Measurements from ENCODE around the gene CBLC. TPM values are rescaled to one million over a fixed set of nuclear protein-coding genes. Genes with fewer than 3 reads are reported as not detected.

Gene CBLC
- polyA plus RNA-seq, 1 donor (not counting 4 experiments of a cell fraction or from before 2014, with no cell fraction given) = 27.8 TPM

DNA sequence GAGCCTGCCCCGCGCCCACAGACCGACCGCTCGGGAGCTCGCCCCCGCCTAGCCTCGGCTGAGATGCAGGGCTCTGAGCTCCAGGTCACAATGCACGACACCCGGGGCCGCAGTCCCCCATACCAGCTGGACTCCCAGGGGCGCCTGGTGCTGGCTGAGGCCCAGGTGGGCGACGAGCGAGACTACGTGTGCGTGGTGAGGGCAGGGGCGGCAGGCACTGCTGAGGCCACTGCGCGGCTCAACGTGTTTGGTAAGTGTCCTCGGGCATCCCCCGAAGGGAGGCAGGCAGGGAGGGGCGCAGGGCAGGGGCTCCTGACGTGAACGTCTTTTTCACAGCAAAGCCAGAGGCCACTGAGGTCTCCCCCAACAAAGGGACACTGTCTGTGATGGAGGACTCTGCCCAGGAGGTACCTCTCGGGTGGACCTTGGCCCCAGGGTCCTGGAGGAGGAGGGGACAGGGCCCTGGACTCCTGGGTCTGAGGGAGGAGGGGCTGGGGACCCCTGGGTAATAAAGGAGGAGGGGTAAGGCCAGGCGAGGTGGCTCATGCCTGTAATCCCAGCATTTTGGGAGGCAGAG lies 34.5 kb downstream of the CBLC start:
- TF ChIP-seq EZH2 (IDR thresholded peaks at IDR 0.05; ENCODE audit: low read length) = no peak
- TF ChIP-seq, protein P1, sequence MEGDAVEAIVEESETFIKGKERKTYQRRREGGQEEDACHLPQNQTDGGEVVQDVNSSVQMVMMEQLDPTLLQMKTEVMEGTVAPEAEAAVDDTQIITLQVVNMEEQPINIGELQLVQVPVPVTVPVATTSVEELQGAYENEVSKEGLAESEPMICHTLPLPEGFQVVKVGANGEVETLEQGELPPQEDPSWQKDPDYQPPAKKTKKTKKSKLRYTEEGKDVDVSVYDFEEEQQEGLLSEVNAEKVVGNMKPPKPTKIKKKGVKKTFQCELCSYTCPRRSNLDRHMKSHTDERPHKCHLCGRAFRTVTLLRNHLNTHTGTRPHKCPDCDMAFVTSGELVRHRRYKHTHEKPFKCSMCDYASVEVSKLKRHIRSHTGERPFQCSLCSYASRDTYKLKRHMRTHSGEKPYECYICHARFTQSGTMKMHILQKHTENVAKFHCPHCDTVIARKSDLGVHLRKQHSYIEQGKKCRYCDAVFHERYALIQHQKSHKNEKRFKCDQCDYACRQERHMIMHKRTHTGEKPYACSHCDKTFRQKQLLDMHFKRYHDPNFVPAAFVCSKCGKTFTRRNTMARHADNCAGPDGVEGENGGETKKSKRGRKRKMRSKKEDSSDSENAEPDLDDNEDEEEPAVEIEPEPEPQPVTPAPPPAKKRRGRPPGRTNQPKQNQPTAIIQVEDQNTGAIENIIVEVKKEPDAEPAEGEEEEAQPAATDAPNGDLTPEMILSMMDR (optimal IDR thresholded peaks at IDR 0.05 in 1 of 3, IDR thresholded peaks at IDR 0.05 in 1 of 3, conservative IDR thresholded peaks at IDR 0.05 in 1 of 3; ENCODE audit: extremely low read depth in 1 of 3, insufficient read depth in 2 of 3, low read length in 3 of 3) = no peak

DNA sequence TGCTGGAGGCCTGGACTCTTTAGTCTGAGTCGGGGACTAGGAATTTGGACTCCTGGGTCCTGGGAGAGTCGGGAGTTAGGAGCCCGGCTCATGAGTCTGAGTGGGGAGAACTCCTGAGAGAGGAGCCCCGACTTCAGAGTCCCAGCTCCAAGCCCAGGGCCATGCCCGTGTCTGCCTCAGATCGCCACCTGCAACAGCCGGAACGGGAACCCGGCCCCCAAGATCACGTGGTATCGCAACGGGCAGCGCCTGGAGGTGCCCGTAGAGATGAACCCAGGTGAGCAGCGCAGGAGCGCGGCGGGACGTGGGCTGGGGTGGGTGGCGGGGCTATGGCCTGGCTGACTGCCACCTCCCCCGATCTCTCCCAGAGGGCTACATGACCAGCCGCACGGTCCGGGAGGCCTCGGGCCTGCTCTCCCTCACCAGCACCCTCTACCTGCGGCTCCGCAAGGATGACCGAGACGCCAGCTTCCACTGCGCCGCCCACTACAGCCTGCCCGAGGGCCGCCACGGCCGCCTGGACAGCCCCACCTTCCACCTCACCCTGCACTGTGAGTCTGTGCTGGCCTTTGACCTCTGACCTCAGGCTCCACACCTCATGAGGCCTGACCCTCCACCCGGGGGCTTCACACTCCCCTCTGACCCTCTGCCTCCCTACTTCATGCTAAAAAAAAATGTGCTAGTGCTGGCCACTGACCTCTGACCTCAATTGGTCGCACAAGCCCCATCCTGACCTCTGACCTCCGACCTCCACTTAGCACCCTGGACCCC lies 35.6 kb downstream of the CBLC start:
- TF ChIP-seq, protein P1 (optimal IDR thresholded peaks at IDR 0.05 in 1 of 3, IDR thresholded peaks at IDR 0.05 in 1 of 3, conservative IDR thresholded peaks at IDR 0.05 in 1 of 3; ENCODE audit: extremely low read depth in 1 of 3, insufficient read depth in 2 of 3, low read length in 3 of 3) = no peak
- TF ChIP-seq EZH2 (IDR thresholded peaks at IDR 0.05; ENCODE audit: low read length) = no peak
- dilution Hi-C loops (cut with MboI; ENCODE audit: extremely low pct_ligation_motif_present, low sequenced_read_pairs) = no loop called here

More for the DNA sequence above, 34.5 kb downstream of the CBLC start:
- no peaks in the 10 kb centered on the region for H3K27me3 ChIP-seq (ENCODE audit: control insufficient read depth, extremely low read depth, insufficient read depth, low read length)
- DNase-seq (ENCODE audit: low read depth, low spot score) = no peak
- no peaks in the 10 kb centered on the region for H3K9me1 ChIP-seq (ENCODE audit: control insufficient read depth, extremely low read depth, insufficient read depth, low read length)
- no peak overlapping the region for H3K4me3 ChIP-seq (ENCODE audit: control insufficient read depth in 2 of 3, extremely low read depth in 1 of 3, insufficient read depth in 2 of 3, low read depth in 1 of 3, low read length in 3 of 3)
- no peak for FAIRE-seq
- no peak overlapping the region for H3K4me2 ChIP-seq (ENCODE audit: control insufficient read depth, extremely low read depth, insufficient read depth, low read depth, low read length)
- no peak overlapping the region for H3K27ac ChIP-seq (ENCODE audit: control insufficient read depth, insufficient read depth, low read length)
- H3K9ac ChIP-seq (ENCODE audit: control insufficient read depth, extremely low read depth, insufficient read depth, low read length) = no peak overlapping the region
- H3K79me2 ChIP-seq (ENCODE audit: control insufficient read depth, insufficient read depth, low read length) = no peaks in the 10 kb centered on the region
- H3K36me3 ChIP-seq (ENCODE audit: control insufficient read depth in 2 of 2, extremely low read depth in 1 of 2, insufficient read depth in 2 of 2, low read length in 2 of 2) = peaks cover 16 to 28% of the 10 kb centered on the region in 2 experiments
- H3K9me3 ChIP-seq (ENCODE audit: control insufficient read depth, low read depth, low read length) = no peaks in the 10 kb centered on the region
- H2AFZ ChIP-seq (ENCODE audit: control insufficient read depth, low read length) = no peak overlapping the region
- peaks cover 4% of the 10 kb centered on the region for H4K20me1 ChIP-seq (ENCODE audit: control insufficient read depth, extremely low read depth, insufficient read depth, low read length)
- H3K4me1 ChIP-seq (ENCODE audit: control insufficient read depth, extremely low read depth, insufficient read depth, low read length) = peaks cover 31% of the 10 kb centered on the region
- dilution Hi-C loops (cut with MboI; ENCODE audit: extremely low pct_ligation_motif_present, low sequenced_read_pairs) = no loop called here

More for the DNA sequence above, 35.6 kb downstream of the CBLC start:
- no peak overlapping the region for H2AFZ ChIP-seq (ENCODE audit: control insufficient read depth, low read length)
- FAIRE-seq (no peak), DNase-seq (ENCODE audit: low read depth, low spot score) (no peak)
- no peak overlapping the region for H3K4me2 ChIP-seq (ENCODE audit: control insufficient read depth, extremely low read depth, insufficient read depth, low read depth, low read length)
- peaks cover 4% of the 10 kb centered on the region for H4K20me1 ChIP-seq (ENCODE audit: control insufficient read depth, extremely low read depth, insufficient read depth, low read length)
- no peak overlapping the region for H3K4me3 ChIP-seq (ENCODE audit: control insufficient read depth in 2 of 3, extremely low read depth in 1 of 3, insufficient read depth in 2 of 3, low read depth in 1 of 3, low read length in 3 of 3)
- no peak overlapping the region for H3K27ac ChIP-seq (ENCODE audit: control insufficient read depth, insufficient read depth, low read length)
- H3K27me3 ChIP-seq (ENCODE audit: control insufficient read depth, extremely low read depth, insufficient read depth, low read length) = no peaks in the 10 kb centered on the region
- no peaks in the 10 kb centered on the region for H3K9me3 ChIP-seq (ENCODE audit: control insufficient read depth, low read depth, low read length)
- H3K9ac ChIP-seq (ENCODE audit: control insufficient read depth, extremely low read depth, insufficient read depth, low read length) = no peak overlapping the region
- no peaks in the 10 kb centered on the region for H3K9me1 ChIP-seq (ENCODE audit: control insufficient read depth, extremely low read depth, insufficient read depth, low read length)
- H3K79me2 ChIP-seq (ENCODE audit: control insufficient read depth, insufficient read depth, low read length) = no peaks in the 10 kb centered on the region
- H3K36me3 ChIP-seq (ENCODE audit: control insufficient read depth in 2 of 2, extremely low read depth in 1 of 2, insufficient read depth in 2 of 2, low read length in 2 of 2) = peaks cover 17 to 28% of the 10 kb centered on the region in 2 experiments
- H3K4me1 ChIP-seq (ENCODE audit: control insufficient read depth, extremely low read depth, insufficient read depth, low read length) = peaks cover 21% of the 10 kb centered on the region

Data from keratinocyte (primary cell).